ENCODE data around the gene DGKI. TPM values are rescaled to one million over a fixed set of nuclear protein-coding genes. Genes with fewer than 3 reads are reported as not detected.

Gene DGKI
- total and polyA plus RNA-seq, 12 donors = 0.12 to 4.6 (median 1.1) TPM

DNA sequence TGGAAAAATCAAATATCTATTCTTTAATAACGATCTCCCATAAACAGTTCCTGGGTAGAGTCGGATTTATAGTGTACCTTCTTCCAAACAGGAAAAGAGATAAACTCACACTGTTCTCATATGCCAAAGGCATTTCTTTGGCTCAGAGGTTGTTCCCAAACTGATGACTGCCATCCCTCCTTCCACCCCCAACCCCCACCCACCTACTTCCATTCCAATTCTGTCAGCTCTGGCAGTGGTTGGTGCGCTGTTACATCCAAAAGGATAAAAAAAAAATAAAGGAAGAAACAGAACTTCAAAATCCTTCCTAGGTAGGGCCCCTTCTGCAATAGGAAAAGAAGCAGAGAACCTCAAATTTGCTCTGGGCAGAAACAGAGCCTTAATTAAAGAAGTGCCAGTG is 104.7 kb downstream of the DGKI start:
- 77 to 87% (median 84%) methylated on average over 3 of the region's 3 CpGs for WGBS, 4 donors

GRCh38 chr7:137741443-137741842 is 105.3 kb downstream of the DGKI start:
- Histone ChIP-seq H3K27ac (no peak overlapping the region), H3K36me3 (replicated peaks in 1 of 2) (no peaks in the 10 kb centered on the region), H3K4me3 (no peak overlapping the region), H3K9me3 (replicated peaks in 1 of 3) (no peaks in the 10 kb centered on the region), H3K4me1 (replicated peaks in 1 of 2) (no peaks in the 10 kb centered on the region), H3K27me3 (no peaks in the 10 kb centered on the region)
- 88 to 95% (median 94%) methylated on average over 2 of the region's 2 CpGs for whole genome bisulfite sequencing, 4 donors
- intact Hi-C loops (cut with DNase I) = no loop called here
- TF ChIP-seq POLR2A (IDR thresholded peaks at IDR 0.05) = no peak
- TF ChIP-seq, protein P1, sequence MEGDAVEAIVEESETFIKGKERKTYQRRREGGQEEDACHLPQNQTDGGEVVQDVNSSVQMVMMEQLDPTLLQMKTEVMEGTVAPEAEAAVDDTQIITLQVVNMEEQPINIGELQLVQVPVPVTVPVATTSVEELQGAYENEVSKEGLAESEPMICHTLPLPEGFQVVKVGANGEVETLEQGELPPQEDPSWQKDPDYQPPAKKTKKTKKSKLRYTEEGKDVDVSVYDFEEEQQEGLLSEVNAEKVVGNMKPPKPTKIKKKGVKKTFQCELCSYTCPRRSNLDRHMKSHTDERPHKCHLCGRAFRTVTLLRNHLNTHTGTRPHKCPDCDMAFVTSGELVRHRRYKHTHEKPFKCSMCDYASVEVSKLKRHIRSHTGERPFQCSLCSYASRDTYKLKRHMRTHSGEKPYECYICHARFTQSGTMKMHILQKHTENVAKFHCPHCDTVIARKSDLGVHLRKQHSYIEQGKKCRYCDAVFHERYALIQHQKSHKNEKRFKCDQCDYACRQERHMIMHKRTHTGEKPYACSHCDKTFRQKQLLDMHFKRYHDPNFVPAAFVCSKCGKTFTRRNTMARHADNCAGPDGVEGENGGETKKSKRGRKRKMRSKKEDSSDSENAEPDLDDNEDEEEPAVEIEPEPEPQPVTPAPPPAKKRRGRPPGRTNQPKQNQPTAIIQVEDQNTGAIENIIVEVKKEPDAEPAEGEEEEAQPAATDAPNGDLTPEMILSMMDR (IDR thresholded peaks at IDR 0.05) = no peak
- DNase-seq = no peak

More for the DNA sequence above, 104.7 kb downstream of the DGKI start:
- Histone ChIP-seq H3K27me3 (no peaks in the 10 kb centered on the region), H3K9me3 (replicated peaks in 1 of 3) (no peaks in the 10 kb centered on the region), H3K36me3 (replicated peaks in 1 of 2) (no peaks in the 10 kb centered on the region), H3K4me1 (replicated peaks in 1 of 2) (no peaks in the 10 kb centered on the region), H3K4me3 (no peak overlapping the region), H3K27ac (no peak overlapping the region)
- no peak for DNase-seq
- intact Hi-C loops (cut with DNase I) = no loop called here
- TF ChIP-seq POLR2A (IDR thresholded peaks at IDR 0.05) = no peak
- TF ChIP-seq, protein P1 (IDR thresholded peaks at IDR 0.05) = no peak

GRCh38 chr7:137734221-137734620 is 112.6 kb downstream of the DGKI start:
- DNase-seq = no peak
- Histone ChIP-seq H3K4me3 (no peak overlapping the region), H3K27me3 (no peaks in the 10 kb centered on the region), H3K27ac (no peak overlapping the region), H3K9me3 (replicated peaks in 1 of 3) (no peaks in the 10 kb centered on the region), H3K36me3 (replicated peaks in 1 of 2) (no peaks in the 10 kb centered on the region), H3K4me1 (replicated peaks in 1 of 2) (no peaks in the 10 kb centered on the region)
- 68 to 77% (median 71%) methylated on average over 5 of the region's 5 CpGs for WGBS, 4 donors
- intact Hi-C loops (cut with DNase I) = no loop called here
- TF ChIP-seq POLR2A (IDR thresholded peaks at IDR 0.05) = no peak
- TF ChIP-seq, protein P1 (IDR thresholded peaks at IDR 0.05) = no peak

- WGBS, 4 donors = 81 to 94% (median 87%) methylated on average over 2 of the region's 2 CpGs
- Histone ChIP-seq H3K27ac (no peak overlapping the region), H3K27me3 (no peaks in the 10 kb centered on the region), H3K36me3 (replicated peaks in 1 of 2) (no peaks in the 10 kb centered on the region), H3K4me1 (replicated peaks in 1 of 2) (no peaks in the 10 kb centered on the region), H3K4me3 (no peak overlapping the region), H3K9me3 (replicated peaks in 1 of 3) (no peaks in the 10 kb centered on the region)
- intact Hi-C loops (cut with DNase I) = no loop called here
- no peak for DNase-seq
- no peak for TF ChIP-seq POLR2A (IDR thresholded peaks at IDR 0.05)
- TF ChIP-seq, protein P1 (IDR thresholded peaks at IDR 0.05) = no peak
Observed at GRCh38 chr7:137732168-137732567, 114.6 kb downstream of the DGKI start.
